HG03097 (cell line): ENCODE measurements around the gene TRMT61A.

Source experiments
- ATAC-seq: cut with Tn5 transposase; IDR thresholded peaks from one replicate; pipeline ENCODE4 v1.9.1; 2021; ENCODE audit not compliant: unreplicated experiment, low FRiP score

The TRMT61A gene

GRCh38 chr14:103561381-103562178 is 32.6 kb downstream of the TRMT61A start:
- no peak for ATAC-seq

- ATAC-seq, result peak; percentile 31
Observed at GRCh38 chr14:103562179-103562428, 33.1 kb downstream of the TRMT61A start.

GRCh38 chr14:103562429-103563225 is 33.6 kb downstream of the TRMT61A start, which contains the start of the genes BAG5 and COA8:
Gene BAG5 (minus strand): TSS chr14:103562657. CDS start chr14:103561164, 1,493 bp downstream.
Gene COA8 (plus strand): TSS chr14:103562960. CDS start chr14:103563002, 42 bp downstream.
- ATAC-seq, result peak; percentile 71

- no peak for ATAC-seq
Observed at GRCh38 chr14:103563226-103563620, 34.2 kb downstream of the TRMT61A start.

- no peak for ATAC-seq
Observed at GRCh38 chr14:103563844-103564505, 35.0 kb downstream of the TRMT61A start.

GRCh38 chr14:103568952-103569351 is 40.0 kb downstream of the TRMT61A start:
- no peak for ATAC-seq

- no peak for ATAC-seq
Observed at GRCh38 chr14:103569408-103569807, 40.4 kb downstream of the TRMT61A start.

GRCh38 chr14:103574104-103574503 is 45.1 kb downstream of the TRMT61A start:
- no peak for ATAC-seq

- ATAC-seq, result no peak
Observed at GRCh38 chr14:103574707-103575285, 45.8 kb downstream of the TRMT61A start.

- no peak for ATAC-seq
Observed at GRCh38 chr14:103576371-103577024, 47.5 kb downstream of the TRMT61A start.

- ATAC-seq, result no peak
Observed at GRCh38 chr14:103578401-103579075, 49.5 kb downstream of the TRMT61A start.

- ATAC-seq, result no peak
Observed at GRCh38 chr14:103581206-103581605, 52.2 kb downstream of the TRMT61A start.

- no peak for ATAC-seq
Observed at GRCh38 chr14:103581954-103582703, 53.1 kb downstream of the TRMT61A start.

GRCh38 chr14:103584326-103584915 is 55.4 kb downstream of the TRMT61A start:
- no peak for ATAC-seq
